Measurements from ENCODE around the gene KPNA1.

GRCh38 chr3:122414391-122414790 is 100.3 kb downstream of the KPNA1 start:
- TF ChIP-seq EZH2 (IDR thresholded peaks at IDR 0.05; ENCODE audit: low read depth, unreplicated experiment) (no peak), POLR2AphosphoS5 (IDR thresholded peaks at IDR 0.05; ENCODE audit: low read depth) (no peak), ZNF114 (CRISPR knock-in tag; IDR thresholded peaks at IDR 0.05) (no peak), EZH2phosphoT487 (IDR thresholded peaks at IDR 0.05; ENCODE audit: unreplicated experiment) (no peak), STAT1 (IDR thresholded peaks at IDR 0.05; ENCODE audit: unreplicated experiment) (no peak), ZNF462 (CRISPR knock-in tag; IDR thresholded peaks at IDR 0.05) (no peak), CREB1 (CRISPR knock-in tag; IDR thresholded peaks at IDR 0.05; ENCODE audit: low read depth) (no peak), JUNB (IDR thresholded peaks at IDR 0.05; ENCODE audit: unreplicated experiment) (no peak)
- TF ChIP-seq, protein P1, sequence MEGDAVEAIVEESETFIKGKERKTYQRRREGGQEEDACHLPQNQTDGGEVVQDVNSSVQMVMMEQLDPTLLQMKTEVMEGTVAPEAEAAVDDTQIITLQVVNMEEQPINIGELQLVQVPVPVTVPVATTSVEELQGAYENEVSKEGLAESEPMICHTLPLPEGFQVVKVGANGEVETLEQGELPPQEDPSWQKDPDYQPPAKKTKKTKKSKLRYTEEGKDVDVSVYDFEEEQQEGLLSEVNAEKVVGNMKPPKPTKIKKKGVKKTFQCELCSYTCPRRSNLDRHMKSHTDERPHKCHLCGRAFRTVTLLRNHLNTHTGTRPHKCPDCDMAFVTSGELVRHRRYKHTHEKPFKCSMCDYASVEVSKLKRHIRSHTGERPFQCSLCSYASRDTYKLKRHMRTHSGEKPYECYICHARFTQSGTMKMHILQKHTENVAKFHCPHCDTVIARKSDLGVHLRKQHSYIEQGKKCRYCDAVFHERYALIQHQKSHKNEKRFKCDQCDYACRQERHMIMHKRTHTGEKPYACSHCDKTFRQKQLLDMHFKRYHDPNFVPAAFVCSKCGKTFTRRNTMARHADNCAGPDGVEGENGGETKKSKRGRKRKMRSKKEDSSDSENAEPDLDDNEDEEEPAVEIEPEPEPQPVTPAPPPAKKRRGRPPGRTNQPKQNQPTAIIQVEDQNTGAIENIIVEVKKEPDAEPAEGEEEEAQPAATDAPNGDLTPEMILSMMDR (conservative IDR thresholded peaks at IDR 0.05; ENCODE audit: low read depth in 2 of 2), result no peak
- TF ChIP-seq, protein P2, sequence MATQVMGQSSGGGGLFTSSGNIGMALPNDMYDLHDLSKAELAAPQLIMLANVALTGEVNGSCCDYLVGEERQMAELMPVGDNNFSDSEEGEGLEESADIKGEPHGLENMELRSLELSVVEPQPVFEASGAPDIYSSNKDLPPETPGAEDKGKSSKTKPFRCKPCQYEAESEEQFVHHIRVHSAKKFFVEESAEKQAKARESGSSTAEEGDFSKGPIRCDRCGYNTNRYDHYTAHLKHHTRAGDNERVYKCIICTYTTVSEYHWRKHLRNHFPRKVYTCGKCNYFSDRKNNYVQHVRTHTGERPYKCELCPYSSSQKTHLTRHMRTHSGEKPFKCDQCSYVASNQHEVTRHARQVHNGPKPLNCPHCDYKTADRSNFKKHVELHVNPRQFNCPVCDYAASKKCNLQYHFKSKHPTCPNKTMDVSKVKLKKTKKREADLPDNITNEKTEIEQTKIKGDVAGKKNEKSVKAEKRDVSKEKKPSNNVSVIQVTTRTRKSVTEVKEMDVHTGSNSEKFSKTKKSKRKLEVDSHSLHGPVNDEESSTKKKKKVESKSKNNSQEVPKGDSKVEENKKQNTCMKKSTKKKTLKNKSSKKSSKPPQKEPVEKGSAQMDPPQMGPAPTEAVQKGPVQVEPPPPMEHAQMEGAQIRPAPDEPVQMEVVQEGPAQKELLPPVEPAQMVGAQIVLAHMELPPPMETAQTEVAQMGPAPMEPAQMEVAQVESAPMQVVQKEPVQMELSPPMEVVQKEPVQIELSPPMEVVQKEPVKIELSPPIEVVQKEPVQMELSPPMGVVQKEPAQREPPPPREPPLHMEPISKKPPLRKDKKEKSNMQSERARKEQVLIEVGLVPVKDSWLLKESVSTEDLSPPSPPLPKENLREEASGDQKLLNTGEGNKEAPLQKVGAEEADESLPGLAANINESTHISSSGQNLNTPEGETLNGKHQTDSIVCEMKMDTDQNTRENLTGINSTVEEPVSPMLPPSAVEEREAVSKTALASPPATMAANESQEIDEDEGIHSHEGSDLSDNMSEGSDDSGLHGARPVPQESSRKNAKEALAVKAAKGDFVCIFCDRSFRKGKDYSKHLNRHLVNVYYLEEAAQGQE (IDR thresholded peaks at IDR 0.05; ENCODE audit: unreplicated experiment), result no peak
- TF ChIP-seq, protein P3, sequence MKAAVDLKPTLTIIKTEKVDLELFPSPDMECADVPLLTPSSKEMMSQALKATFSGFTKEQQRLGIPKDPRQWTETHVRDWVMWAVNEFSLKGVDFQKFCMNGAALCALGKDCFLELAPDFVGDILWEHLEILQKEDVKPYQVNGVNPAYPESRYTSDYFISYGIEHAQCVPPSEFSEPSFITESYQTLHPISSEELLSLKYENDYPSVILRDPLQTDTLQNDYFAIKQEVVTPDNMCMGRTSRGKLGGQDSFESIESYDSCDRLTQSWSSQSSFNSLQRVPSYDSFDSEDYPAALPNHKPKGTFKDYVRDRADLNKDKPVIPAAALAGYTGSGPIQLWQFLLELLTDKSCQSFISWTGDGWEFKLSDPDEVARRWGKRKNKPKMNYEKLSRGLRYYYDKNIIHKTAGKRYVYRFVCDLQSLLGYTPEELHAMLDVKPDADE (IDR thresholded peaks at IDR 0.05), result no peak

All from GM23338 (cell line).